ENCODE results near the gene WDR82. TPM values are rescaled to one million over a fixed set of nuclear protein-coding genes. Genes with fewer than 3 reads are reported as not detected.

WDR82 gene
- total RNA-seq, 1 donor: 58.3 TPM

- Histone ChIP-seq H3K4me1 (ENCODE audit: insufficient read depth, low read length) (peaks cover 33% of the 10 kb centered on the region), H3K27me3 (ENCODE audit: insufficient read depth, low read length) (no peaks in the 10 kb centered on the region), H3K9me3 (ENCODE audit: low read depth, low read length) (no peaks in the 10 kb centered on the region), H3K4me3 (ENCODE audit: insufficient read depth, low read length) (no peak overlapping the region), H2AFZ (ENCODE audit: low read length) (no peak overlapping the region), H3K36me3 (ENCODE audit: insufficient read depth, low read length) (no peaks in the 10 kb centered on the region), H4K20me1 (ENCODE audit: insufficient read depth, low read length) (no peaks in the 10 kb centered on the region), H3K79me2 (ENCODE audit: insufficient read depth, low read length) (peaks cover 4% of the 10 kb centered on the region), H3K27ac (ENCODE audit: low read depth, low read length) (no peak overlapping the region), H3K4me2 (ENCODE audit: insufficient read depth, low read length) (no peak overlapping the region)
- TF ChIP-seq CTCF (IDR thresholded peaks at IDR 0.05; ENCODE audit: extremely low read depth, low read depth, low read length): no peak
- no peak for DNase-seq (ENCODE audit: insufficient read length, low spot score, missing footprints)
Measured at GRCh38 chr3:52283306-52283705, 4.9 kb upstream of the WDR82 start.

GRCh38 chr3:52281981-52282801 lies 3.7 kb upstream of the WDR82 start:
- Histone ChIP-seq H3K4me3 (ENCODE audit: insufficient read depth, low read length) (no peak overlapping the region), H3K4me1 (ENCODE audit: insufficient read depth, low read length) (peaks cover 32% of the 10 kb centered on the region), H3K27ac (ENCODE audit: low read depth, low read length) (peak overlapping the region; percentile 5), H4K20me1 (ENCODE audit: insufficient read depth, low read length) (peaks cover 6% of the 10 kb centered on the region), H3K79me2 (ENCODE audit: insufficient read depth, low read length) (peaks cover 12% of the 10 kb centered on the region), H3K36me3 (ENCODE audit: insufficient read depth, low read length) (no peaks in the 10 kb centered on the region), H3K4me2 (ENCODE audit: insufficient read depth, low read length) (no peak overlapping the region), H3K27me3 (ENCODE audit: insufficient read depth, low read length) (no peaks in the 10 kb centered on the region), H2AFZ (ENCODE audit: low read length) (no peak overlapping the region), H3K9me3 (ENCODE audit: low read depth, low read length) (no peaks in the 10 kb centered on the region)
- no peak for TF ChIP-seq CTCF (IDR thresholded peaks at IDR 0.05; ENCODE audit: extremely low read depth, low read depth, low read length)
- DNase-seq (ENCODE audit: insufficient read length, low spot score, missing footprints): no peak

GRCh38 chr3:52280050-52280461 lies 1.6 kb upstream of the WDR82 start:
- DNase-seq (ENCODE audit: insufficient read length, low spot score, missing footprints): no peak
- Histone ChIP-seq H2AFZ (ENCODE audit: low read length) (peak overlapping the region; percentile 60), H3K36me3 (ENCODE audit: insufficient read depth, low read length) (no peaks in the 10 kb centered on the region), H3K27ac (ENCODE audit: low read depth, low read length) (peak overlapping the region; percentile 92), H3K4me1 (ENCODE audit: insufficient read depth, low read length) (peaks cover 39% of the 10 kb centered on the region), H3K27me3 (ENCODE audit: insufficient read depth, low read length) (no peaks in the 10 kb centered on the region), H4K20me1 (ENCODE audit: insufficient read depth, low read length) (peaks cover 22% of the 10 kb centered on the region), H3K79me2 (ENCODE audit: insufficient read depth, low read length) (peaks cover 31% of the 10 kb centered on the region), H3K4me2 (ENCODE audit: insufficient read depth, low read length) (peak overlapping the region; percentile 92), H3K4me3 (ENCODE audit: insufficient read depth, low read length) (peak overlapping the region; percentile 93), H3K9me3 (ENCODE audit: low read depth, low read length) (no peaks in the 10 kb centered on the region)
- no peak for TF ChIP-seq CTCF (IDR thresholded peaks at IDR 0.05; ENCODE audit: extremely low read depth, low read depth, low read length)

- Histone ChIP-seq H3K36me3 (ENCODE audit: insufficient read depth, low read length) (no peaks in the 10 kb centered on the region), H3K4me3 (ENCODE audit: insufficient read depth, low read length) (peak overlapping the region; percentile 93), H2AFZ (ENCODE audit: low read length) (peak overlapping the region; percentile 60), H3K9me3 (ENCODE audit: low read depth, low read length) (no peaks in the 10 kb centered on the region), H3K79me2 (ENCODE audit: insufficient read depth, low read length) (peaks cover 35% of the 10 kb centered on the region), H3K27ac (ENCODE audit: low read depth, low read length) (peak overlapping the region; percentile 92), H3K4me2 (ENCODE audit: insufficient read depth, low read length) (peak overlapping the region; percentile 92), H4K20me1 (ENCODE audit: insufficient read depth, low read length) (peaks cover 24% of the 10 kb centered on the region), H3K27me3 (ENCODE audit: insufficient read depth, low read length) (no peaks in the 10 kb centered on the region), H3K4me1 (ENCODE audit: insufficient read depth, low read length) (peaks cover 39% of the 10 kb centered on the region)
- no peak for TF ChIP-seq CTCF (IDR thresholded peaks at IDR 0.05; ENCODE audit: extremely low read depth, low read depth, low read length)
- DNase-seq (ENCODE audit: insufficient read length, low spot score, missing footprints): no peak
Measured at GRCh38 chr3:52279596-52279995, 1.1 kb upstream of the WDR82 start.
